OCI-LY3 (cell line): ENCODE data around the gene SGIP1.

ENCODE experiments used
- H2AFZ ChIP-seq: fragments of 200-600, 300-600 bp; shearing (Covaris generic); 2 replicates; pipeline ENCODE4 v1.6.0; 2014; ENCODE audit warnings: antibody characterized with exemption, low read depth, low read length
- H3K27ac ChIP-seq: fragments of 200-600, 300-600 bp; sonication (generic); 2 replicates; pipeline ENCODE4 v1.5.1; 2014; ENCODE audit warnings: mild to moderate bottlenecking, low read length, moderate library complexity, mixed read lengths
- H3K27me3 ChIP-seq: fragments of 200-600, 300-600 bp; sonication (generic); 2 replicates; pipeline ENCODE4 v1.6.1; 2014; ENCODE audit warnings: low read depth, low read length, mixed read lengths
- H3K36me3 ChIP-seq: fragments of 200-600, 300-600 bp; sonication (generic); replicated peaks from 2 replicates; pipeline ENCODE3; 2014; ENCODE audit warnings: low read depth, low read length, mixed read lengths
- H3K4me1 ChIP-seq: fragments of 300-600, 200-600 bp; sonication (generic); 2 replicates; pipeline ENCODE4 v1.6.1; 2014; ENCODE audit warnings: low read length, mixed read lengths
- H3K4me2 ChIP-seq: fragments of 200-600, 300-600 bp; sonication (generic); 2 replicates; pipeline ENCODE4 v1.6.1; 2014; ENCODE audit warnings: low read length, mixed read lengths
- H3K4me3 ChIP-seq: fragments of 300-600, 200-600 bp; sonication (generic); 2 replicates; pipeline ENCODE4 v1.5.1; 2014; ENCODE audit warnings: antibody characterized with exemption, mild to moderate bottlenecking, low read length, moderate library complexity
- H3K79me2 ChIP-seq: fragments of 300-600, 200-600 bp; shearing (Covaris generic); 2 replicates; pipeline ENCODE4 v1.6.1; 2014; ENCODE audit warnings: mild to moderate bottlenecking, low read length, mixed read lengths
- H3K9ac ChIP-seq: fragments of 300-600, 200-600 bp; shearing (Covaris generic); 2 replicates; pipeline ENCODE4 v1.6.0; 2014; ENCODE audit warnings: mild to moderate bottlenecking, low read length, moderate library complexity
- H3K9me3 ChIP-seq: fragments of 200-600, 300-600 bp; shearing (Covaris generic); 2 replicates; pipeline ENCODE4 v1.6.1; 2014; ENCODE audit warnings: low read length, mixed read lengths; ENCODE audit not compliant: insufficient read depth
- H4K20me1 ChIP-seq: fragments of 200-600, 300-600 bp; sonication (generic); 2 replicates; pipeline ENCODE4 v1.6.1; 2016; ENCODE audit warnings: low read length, mixed read lengths; ENCODE audit not compliant: insufficient read depth
- CTCF ChIP-seq: fragments of 200-600, 300-600 bp; sonication (generic); IDR thresholded peaks from 2 replicates; pipeline ENCODE4 v1.5.1; 2014; ENCODE audit warnings: antibody characterized with exemption, low read length, low read depth
- EZH2phosphoT487 ChIP-seq: fragments of 200-600 bp; shearing (Covaris generic); IDR thresholded peaks from 2 replicates; pipeline ENCODE4 v1.6.1; 2018; ENCODE audit warnings: antibody characterized with exemption, mixed run types, low read depth

SGIP1 gene

GRCh38 chr1:66671455-66671854 is 137.5 kb downstream of the SGIP1 start:
- Histone ChIP-seq H3K9me3 (no peaks in the 10 kb centered on the region), H3K27ac (no peak overlapping the region), H3K36me3 (no peaks in the 10 kb centered on the region), H3K4me3 (no peak overlapping the region), H3K4me2 (no peak overlapping the region), H3K79me2 (no peaks in the 10 kb centered on the region), H2AFZ (no peak overlapping the region), H3K27me3 (no peaks in the 10 kb centered on the region), H4K20me1 (no peaks in the 10 kb centered on the region), H3K4me1 (no peaks in the 10 kb centered on the region), H3K9ac (no peak overlapping the region)
- TF ChIP-seq CTCF, result no peak
- TF ChIP-seq EZH2phosphoT487, result no peak

- Histone ChIP-seq H3K9me3 (no peaks in the 10 kb centered on the region), H3K27ac (no peak overlapping the region), H3K4me1 (no peaks in the 10 kb centered on the region), H3K4me3 (no peak overlapping the region), H3K9ac (no peak overlapping the region), H3K36me3 (no peaks in the 10 kb centered on the region), H3K79me2 (no peaks in the 10 kb centered on the region), H3K27me3 (no peaks in the 10 kb centered on the region), H2AFZ (no peak overlapping the region), H4K20me1 (no peaks in the 10 kb centered on the region), H3K4me2 (no peak overlapping the region)
- TF ChIP-seq CTCF, result no peak
- TF ChIP-seq EZH2phosphoT487, result no peak
Measured at GRCh38 chr1:66676613-66677298, 142.8 kb downstream of the SGIP1 start.

GRCh38 chr1:66678146-66678545 is 144.2 kb downstream of the SGIP1 start:
- H3K9ac ChIP-seq, result no peak overlapping the region
- H3K9me3 ChIP-seq, result no peaks in the 10 kb centered on the region
- no peaks in the 10 kb centered on the region for H4K20me1 ChIP-seq
- no peaks in the 10 kb centered on the region for H3K36me3 ChIP-seq
- H3K27me3 ChIP-seq, result no peaks in the 10 kb centered on the region
- H2AFZ ChIP-seq, result no peak overlapping the region
- no peak overlapping the region for H3K4me3 ChIP-seq
- no peaks in the 10 kb centered on the region for H3K4me1 ChIP-seq
- no peak overlapping the region for H3K27ac ChIP-seq
- H3K79me2 ChIP-seq, result no peaks in the 10 kb centered on the region
- H3K4me2 ChIP-seq, result no peak overlapping the region
- TF ChIP-seq EZH2phosphoT487, result no peak
- TF ChIP-seq CTCF, result no peak

GRCh38 chr1:66679140-66679539 is 145.2 kb downstream of the SGIP1 start:
- no peaks in the 10 kb centered on the region for H3K4me1 ChIP-seq
- H3K27me3 ChIP-seq, result no peaks in the 10 kb centered on the region

More at GRCh38 chr1:66679140-66679539, 145.2 kb downstream of the SGIP1 start:
- Histone ChIP-seq H3K27ac (no peak overlapping the region), H3K9ac (no peak overlapping the region), H3K4me3 (no peak overlapping the region), H3K9me3 (no peaks in the 10 kb centered on the region), H2AFZ (no peak overlapping the region), H3K79me2 (no peaks in the 10 kb centered on the region), H3K4me2 (no peak overlapping the region), H3K36me3 (no peaks in the 10 kb centered on the region), H4K20me1 (no peaks in the 10 kb centered on the region)
- TF ChIP-seq EZH2phosphoT487 (no peak), CTCF (no peak)
